T47D (cell line): ENCODE data around the gene RPS6KA6.

Experiments
- DNase-seq, 2 experiments: peaks; one replicate each; pipeline versions ENCODE4 v3.0.0 to v3.0.0-alpha.2; 2011 to 2012; ENCODE audit warnings: low read depth in 1 of 2, low spot score in 1 of 2
- JUND ChIP-seq: IDR thresholded peaks from 2 replicates; pipeline ENCODE4 v1.6.1; 2012; ENCODE audit warnings: low read depth
- in situ Hi-C: cut with HindIII; loops from 2 replicates; pipeline ENCODE4 v1.10.0; 2016; ENCODE audit warnings: low sequenced_read_pairs, low pct_unique_long_range_greater_than_20kb

Gene RPS6KA6

GRCh38 chrX:84187533-84188319 is at the start of gene RPS6KA6:
Gene RPS6KA6 (minus strand): TSS chrX:84188199. CDS start chrX:84187899, 300 bp downstream.
- no peak for TF ChIP-seq JUND
- in situ Hi-C loops, result no loop called here
- DNase-seq, result peak; percentile 10 to 16

- TF ChIP-seq JUND, result no peak
- in situ Hi-C loops, result no loop called here
- no peak for DNase-seq
These were observed 36.7 kb upstream of the RPS6KA6 start for GRCh38 chrX:84224741-84225140.

GRCh38 chrX:84223261-84223660 is 35.3 kb upstream of the RPS6KA6 start:
- in situ Hi-C loops, result no loop called here
- no peak for DNase-seq

GRCh38 chrX:84221181-84221580 is 33.2 kb upstream of the RPS6KA6 start:
- in situ Hi-C loops, result no loop called here
- no peak for TF ChIP-seq JUND
- no peak for DNase-seq

More at GRCh38 chrX:84223261-84223660, 35.3 kb upstream of the RPS6KA6 start:
- no peak for TF ChIP-seq JUND

- in situ Hi-C loops, result no loop called here
- no peak for TF ChIP-seq JUND
- DNase-seq, result no peak
These were observed 31.6 kb upstream of the RPS6KA6 start for GRCh38 chrX:84219551-84219950.

GRCh38 chrX:84218726-84219125 is 30.7 kb upstream of the RPS6KA6 start:
- in situ Hi-C loops, result no loop called here
- no peak for TF ChIP-seq JUND
- no peak for DNase-seq

GRCh38 chrX:84216881-84217280 is 28.9 kb upstream of the RPS6KA6 start:
- DNase-seq, result no peak
- TF ChIP-seq JUND, result no peak
- in situ Hi-C loops, result no loop called here

GRCh38 chrX:84216406-84216805 is 28.4 kb upstream of the RPS6KA6 start:
- in situ Hi-C loops, result no loop called here
- no peak for DNase-seq
- no peak for TF ChIP-seq JUND

- DNase-seq, result no peak
- in situ Hi-C loops, result no loop called here
- TF ChIP-seq JUND, result no peak
These were observed 17.3 kb upstream of the RPS6KA6 start for GRCh38 chrX:84205276-84205675.

- no peak for TF ChIP-seq JUND
- in situ Hi-C loops, result no loop called here
- no peak for DNase-seq
These were observed 11.7 kb upstream of the RPS6KA6 start for GRCh38 chrX:84199688-84200087.

GRCh38 chrX:84197550-84197949 is 9.6 kb upstream of the RPS6KA6 start:
- no peak for DNase-seq
- no peak for TF ChIP-seq JUND
- in situ Hi-C loops, result no loop called here

GRCh38 chrX:84192006-84192405 is 4.0 kb upstream of the RPS6KA6 start:
- peak in 1 of 2 experiments; percentile 0 for DNase-seq
- in situ Hi-C loops, result no loop called here
- TF ChIP-seq JUND, result no peak

- in situ Hi-C loops, result no loop called here
- peak in 1 of 2 experiments; percentile 1 for DNase-seq
- TF ChIP-seq JUND, result no peak
These were observed 1.1 kb upstream of the RPS6KA6 start for GRCh38 chrX:84189125-84189524.
